Amniotic epithelial cell (primary cell): ENCODE results near the gene CACNA2D3.

Source experiments
- DNase-seq: peaks from one replicate; pipeline ENCODE4 v3.0.0-alpha.2; 2010; ENCODE audit warnings: low read depth

Gene CACNA2D3

DNA sequence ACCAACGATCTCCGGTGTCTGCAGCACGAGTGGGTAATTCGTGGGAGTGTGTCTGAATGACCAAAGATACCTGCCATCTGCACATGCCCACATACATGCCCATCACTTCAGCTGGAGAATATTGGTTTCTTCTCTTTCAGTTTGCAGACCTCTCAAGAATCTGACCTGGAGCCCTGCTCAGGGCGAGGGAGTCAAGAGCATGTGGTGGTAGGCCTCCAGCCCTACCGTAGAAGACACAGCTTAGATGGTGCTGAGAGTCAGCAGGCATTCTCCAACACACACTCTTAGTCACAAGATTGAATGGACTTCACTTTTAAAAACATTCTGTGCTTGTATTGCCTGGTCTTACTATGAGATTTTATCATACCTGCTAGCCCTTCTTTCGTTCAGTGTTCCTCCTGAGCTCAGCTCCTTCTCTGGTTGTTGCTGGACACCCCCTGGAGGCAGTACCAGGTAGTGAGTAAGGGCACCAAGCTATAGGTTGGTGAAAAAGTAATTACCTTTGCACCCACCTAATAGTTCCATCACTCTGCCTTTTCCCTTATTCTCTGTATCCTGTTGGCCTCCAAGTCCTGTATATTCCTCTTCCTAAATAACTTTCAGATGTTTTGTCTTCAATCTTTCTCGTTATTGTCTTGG is 252.0 kb downstream of the CACNA2D3 start:
- DNase-seq = no peak

DNA sequence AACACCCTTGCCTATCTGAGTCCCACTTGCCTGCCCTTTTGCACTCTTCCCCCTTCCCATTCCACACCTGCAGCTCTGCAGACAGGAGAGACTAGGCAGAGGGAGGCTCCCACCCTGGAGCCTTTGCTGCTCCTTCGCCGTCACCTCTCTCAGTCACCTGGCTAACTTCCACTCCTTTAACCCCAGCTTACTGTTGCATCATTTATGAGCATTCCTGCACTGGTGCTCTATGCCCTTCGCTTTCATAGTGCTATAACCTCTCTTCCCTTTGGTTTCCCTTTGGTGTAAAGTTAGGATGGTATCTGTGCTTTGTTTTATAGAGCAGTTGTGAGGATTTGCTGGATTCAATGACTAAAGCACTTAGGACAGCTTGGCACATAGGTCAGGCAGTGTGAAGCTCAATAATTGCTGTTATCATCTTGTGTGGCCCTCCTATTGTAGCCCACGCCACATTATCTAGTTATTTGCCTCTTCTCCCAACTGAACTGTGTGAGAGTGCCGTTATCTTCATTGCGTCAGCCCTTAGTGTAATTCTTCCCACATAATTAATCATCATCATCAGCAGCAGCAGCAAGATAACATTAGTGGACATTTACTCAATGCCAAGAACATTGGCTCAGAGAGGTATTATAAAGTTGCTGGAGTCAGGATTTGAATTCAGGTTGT is 253.9 kb downstream of the CACNA2D3 start:
- DNase-seq = no peak

DNA sequence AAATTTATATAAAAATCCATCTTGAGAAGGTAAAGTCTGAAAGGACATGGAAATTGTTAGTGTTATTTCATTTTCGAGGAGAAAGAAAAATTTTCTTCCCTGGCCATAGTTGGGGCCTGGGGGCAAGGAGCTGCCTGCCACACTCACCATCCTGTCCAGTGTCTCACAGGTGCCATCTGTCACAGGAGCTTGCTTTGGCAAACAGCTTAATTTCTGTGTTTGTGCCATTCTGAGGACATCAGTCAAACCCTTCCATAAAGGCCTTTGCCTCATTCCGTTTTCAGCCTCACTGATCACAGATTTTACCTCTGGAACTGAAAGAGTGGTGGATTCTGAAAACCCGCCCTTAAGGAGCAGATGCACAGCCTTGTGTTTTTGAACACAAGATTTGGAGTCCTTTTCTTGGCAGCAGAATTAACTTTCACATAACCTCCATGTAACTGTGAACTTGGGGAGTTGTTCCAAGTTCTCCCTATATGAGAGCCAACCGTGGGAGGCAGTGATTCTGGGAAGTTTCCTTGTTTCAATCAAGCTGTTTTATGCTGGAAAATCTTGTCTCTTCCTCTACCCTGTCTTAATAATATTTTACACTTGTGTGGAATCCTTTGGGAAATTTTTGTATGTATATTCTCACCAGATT is 254.7 kb downstream of the CACNA2D3 start:
- no peak for DNase-seq

DNA sequence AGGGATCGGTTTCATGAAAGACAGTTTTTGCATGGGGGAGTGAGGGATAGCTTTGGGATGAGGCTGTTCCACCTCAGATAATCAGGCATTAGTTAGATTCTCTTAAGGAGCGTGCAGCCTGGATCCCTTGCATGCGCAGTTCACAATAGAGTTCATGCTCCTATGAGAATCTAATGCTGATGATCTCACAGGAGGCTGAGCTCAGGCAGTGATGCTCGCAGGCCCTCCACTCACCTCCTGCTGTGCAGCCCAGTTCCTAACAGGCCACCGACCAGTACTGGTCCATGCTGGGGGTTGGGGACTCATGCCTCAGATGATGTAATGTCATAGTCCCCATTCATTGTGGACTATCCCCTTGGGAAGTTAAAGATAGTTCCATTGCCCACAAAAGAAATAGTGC is 255.8 kb downstream of the CACNA2D3 start:
- DNase-seq = no peak

DNA sequence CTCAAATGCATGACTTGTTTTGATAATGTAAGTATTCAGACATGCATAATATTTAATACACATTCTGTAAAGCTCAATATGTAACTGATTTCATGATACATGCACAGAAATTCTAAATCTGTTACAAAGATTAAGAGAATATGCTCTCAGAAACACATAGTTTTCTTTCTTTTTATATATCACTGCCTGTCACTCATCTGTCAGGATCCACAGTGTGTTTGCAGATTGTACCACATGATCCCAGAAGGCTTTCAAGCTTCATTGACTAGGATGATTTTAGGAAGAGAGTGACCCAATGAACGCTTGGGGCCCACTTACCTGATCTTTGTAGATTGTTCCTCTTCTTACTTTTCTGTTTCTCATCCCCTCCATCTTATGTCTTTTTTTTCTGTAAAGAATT is 261.9 kb downstream of the CACNA2D3 start:
- no peak for DNase-seq

DNA sequence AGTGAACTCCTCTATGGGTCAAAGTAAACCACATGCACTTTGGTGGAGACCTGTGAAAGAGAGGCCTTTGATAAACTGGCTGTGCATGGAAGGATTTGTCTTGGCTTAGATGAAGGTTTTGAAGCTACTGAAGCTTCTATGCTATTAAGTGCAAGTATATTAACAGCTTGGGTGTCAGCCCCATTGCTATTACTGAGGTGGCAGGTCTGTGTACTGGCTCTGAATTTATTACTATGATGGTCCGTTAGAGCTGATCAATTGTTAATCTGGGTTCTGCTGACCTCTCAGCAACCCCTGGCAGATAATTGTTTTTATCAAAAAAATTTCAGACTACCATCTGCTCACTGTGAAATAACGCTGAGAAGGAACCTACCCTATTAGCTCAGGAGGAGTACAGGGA is 268.2 kb downstream of the CACNA2D3 start:
- DNase-seq = no peak

DNA sequence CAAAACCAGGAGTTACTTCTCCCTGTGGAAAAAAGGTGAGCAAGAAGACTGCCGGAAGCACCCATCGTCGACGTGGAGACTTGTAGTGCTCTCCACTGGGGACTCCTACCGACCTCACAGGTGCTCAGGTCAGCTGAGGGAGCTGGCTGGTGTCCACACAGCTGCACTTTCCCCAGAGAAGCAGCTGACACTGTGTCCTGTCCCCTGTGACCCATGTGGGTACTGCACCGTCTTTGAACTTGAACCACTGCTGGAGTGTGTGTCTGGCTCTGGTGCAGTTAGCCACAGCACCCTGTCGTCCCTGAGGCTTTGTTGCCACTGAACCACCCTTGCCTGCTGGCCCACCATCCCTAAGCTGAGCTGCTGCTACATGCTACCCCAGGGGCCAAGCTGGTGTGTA is 270.8 kb downstream of the CACNA2D3 start:
- DNase-seq = no peak

DNA sequence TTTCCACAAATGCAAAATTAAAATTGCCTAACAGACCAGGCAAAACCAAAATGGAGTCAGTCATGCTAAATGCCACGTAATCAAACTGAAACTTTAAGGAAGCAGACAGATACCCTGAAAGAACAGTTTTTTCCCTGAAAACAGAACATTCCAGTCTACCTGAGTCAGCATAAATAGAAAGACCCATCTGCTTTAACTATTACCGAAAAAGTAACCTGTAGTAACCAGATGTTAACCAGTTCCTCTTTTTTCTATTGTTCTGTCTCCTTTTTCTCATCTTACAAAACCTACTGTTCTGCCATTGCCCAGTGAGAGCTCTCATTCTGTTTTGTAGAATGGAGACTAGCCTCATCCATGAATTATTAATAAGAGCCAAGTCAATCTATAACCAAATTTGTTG is 286.0 kb downstream of the CACNA2D3 start:
- DNase-seq = no peak

DNA sequence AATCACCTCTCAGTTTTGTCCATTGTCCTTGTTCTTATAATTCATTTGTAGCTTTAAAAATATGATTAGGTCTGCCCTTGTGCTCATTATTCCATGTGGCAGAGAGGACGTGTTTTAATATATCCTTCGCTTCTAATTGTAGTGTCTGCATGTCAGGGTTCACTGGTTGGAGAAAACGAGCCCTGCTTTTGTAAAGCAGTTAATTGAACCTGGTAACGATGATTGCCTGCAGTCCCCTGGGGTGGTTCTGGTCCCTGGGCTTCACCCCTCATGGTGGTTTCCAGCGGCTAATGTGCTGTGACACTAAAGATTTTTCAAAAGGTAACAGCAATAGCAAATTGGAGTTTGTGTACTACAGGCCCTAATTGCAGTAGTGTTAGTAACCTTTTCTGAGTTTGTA is 299.6 kb downstream of the CACNA2D3 start:
- no peak for DNase-seq

DNA sequence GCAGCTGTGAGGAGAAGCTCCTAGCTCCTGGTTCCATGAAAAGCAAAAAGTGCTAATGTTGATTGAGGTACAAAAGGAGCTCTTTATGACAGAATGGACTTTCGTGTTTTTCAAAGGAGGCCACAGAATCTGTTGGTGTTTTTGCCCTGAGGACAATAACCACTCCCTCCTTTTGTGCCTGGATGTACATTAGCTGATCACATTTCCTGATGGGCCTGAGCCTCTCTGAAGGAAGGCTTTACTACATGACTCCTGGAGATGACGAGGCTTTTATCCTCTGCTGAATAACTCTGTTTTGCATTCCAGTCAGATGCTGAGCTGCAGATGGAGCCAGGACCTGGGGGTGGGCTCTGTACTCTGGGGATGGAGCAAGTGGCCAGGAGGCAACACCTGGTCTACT is 301.9 kb downstream of the CACNA2D3 start:
- DNase-seq = no peak

DNA sequence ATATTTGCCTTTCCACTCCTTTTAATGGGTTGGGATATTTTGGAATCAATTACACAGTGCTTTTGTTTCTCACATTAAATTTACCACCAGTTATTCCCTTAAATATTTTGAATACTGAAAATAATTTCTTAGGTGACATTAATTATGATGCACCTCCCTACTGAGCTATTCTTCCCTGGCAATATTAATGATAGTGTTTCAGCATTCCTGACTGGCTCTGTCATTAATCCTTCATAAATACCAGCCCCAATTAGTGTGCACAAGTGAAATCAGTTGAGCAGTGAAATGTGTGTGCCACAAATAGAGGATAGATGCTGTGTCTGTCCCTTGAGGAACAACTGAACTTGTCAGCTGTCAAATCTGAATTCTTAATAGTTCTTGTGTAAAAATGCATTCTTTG is 304.0 kb downstream of the CACNA2D3 start:
- no peak for DNase-seq

DNA sequence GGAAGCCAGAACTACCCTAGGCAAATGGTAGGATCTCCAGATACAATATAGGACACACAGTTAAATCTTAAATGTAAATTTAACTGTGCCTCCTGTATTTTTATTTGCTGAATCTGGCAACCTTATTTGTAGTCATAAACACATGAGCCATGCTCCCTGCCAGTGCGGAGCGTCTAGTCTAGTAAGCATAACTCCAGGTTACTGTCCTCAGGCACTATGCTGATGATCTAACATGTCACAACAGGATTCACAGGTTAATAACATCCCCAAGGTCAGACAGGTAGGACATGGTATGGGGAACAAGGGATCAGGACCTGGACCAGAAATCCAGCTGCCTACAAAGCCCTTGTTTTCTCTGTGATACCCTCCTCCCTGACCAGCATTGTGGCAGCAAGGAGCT is 305.1 kb downstream of the CACNA2D3 start:
- no peak for DNase-seq

DNA sequence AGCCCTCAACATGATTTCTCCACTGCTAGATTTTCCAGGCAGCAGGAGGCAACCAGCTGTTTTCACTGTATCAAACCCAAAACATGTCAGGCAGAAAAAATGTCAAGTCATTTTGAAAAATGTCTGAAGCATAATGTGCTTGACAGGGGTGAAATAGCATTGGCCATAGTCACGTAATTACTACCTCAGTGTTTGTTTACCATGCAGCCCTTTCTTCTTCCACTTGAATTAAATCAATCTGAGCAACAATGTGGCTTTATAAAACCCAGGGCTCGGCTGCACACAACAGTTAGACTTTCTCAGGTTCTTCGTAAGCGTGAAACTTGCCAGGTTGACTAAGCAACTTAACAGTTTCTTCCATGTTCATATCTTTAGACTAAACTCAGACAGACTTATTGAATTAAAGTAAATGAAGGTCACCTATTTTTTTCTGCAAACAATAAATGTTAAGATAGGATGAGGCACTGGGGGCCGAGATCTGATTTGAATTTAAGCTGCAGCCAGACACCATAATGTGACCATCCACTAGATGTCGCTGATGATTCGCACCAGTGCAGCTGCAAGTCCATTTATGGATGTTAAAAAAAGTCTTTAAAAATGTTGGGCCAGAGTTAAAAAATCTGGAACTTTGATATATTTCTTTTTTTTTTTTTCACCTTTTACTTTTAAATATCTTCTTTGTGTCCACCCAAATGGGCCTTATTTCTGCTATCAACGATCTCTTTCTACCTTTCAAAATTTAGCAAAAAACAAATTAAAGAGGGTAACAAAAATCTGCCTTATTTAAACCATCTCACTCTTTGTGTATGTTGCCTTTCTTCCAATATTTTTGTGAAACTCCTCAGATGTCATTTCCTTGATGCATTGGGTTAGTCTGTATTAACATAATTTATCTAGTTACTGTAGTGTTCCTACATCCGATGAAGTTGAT is 305.9 kb downstream of the CACNA2D3 start:
- peak; percentile 51 for DNase-seq

DNA sequence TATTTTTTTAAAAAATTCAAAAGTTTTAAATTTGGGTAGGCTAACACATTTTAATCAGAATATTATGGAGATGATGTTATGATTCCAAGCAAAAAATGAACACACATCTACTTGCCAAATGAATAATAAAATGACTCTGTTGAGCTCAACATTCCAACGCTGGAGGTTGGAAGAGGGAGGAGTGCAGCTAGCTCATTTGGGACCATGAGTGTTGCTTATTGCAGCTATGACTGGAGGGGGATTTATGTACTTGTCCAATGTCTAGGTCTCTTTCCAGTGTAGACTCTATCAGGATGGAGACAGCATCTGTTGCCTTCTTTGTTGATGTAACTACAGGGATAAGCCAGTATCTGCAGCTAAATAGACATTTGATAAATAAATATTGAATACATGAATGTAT is 310.6 kb downstream of the CACNA2D3 start:
- DNase-seq = no peak

DNA sequence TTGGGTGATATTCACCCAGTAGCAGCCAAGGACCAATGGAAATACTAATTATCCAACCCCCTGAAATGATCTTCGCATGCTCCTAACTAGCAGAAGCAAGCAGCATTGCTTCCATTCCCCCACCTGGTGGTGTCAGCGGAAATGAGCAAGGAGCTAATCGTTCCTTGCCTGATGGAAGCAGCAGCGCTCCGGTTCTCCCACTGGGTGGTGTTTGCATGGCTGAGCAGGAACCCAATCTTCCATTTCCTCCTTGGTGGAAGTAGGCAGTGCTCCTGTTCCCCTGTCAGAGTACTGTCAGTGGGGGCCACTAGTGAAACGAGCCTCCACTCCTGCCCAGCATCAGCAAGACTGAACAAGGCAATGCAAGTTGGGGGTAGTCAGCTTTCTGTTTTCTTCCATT is 311.5 kb downstream of the CACNA2D3 start:
- DNase-seq = no peak

DNA sequence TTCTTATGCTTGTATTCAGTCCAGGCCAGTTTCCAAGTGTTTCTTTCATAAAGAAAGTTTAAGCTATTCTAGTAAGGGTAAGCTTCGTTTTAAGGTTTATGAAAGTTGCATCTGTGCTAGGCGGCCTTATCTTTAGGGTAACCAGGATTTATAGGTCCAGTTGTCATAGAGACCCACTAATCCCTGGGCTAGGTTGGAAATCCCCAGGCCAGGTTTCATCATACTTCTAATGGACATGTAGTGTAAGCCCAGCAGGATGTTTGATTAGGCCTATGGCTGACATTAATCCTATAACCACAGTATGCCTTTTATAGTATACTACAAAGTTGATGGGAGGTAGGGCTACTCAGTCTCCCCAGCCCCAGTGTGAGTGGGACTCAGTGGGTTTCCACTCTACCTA is 312.4 kb downstream of the CACNA2D3 start:
- DNase-seq = no peak

DNA sequence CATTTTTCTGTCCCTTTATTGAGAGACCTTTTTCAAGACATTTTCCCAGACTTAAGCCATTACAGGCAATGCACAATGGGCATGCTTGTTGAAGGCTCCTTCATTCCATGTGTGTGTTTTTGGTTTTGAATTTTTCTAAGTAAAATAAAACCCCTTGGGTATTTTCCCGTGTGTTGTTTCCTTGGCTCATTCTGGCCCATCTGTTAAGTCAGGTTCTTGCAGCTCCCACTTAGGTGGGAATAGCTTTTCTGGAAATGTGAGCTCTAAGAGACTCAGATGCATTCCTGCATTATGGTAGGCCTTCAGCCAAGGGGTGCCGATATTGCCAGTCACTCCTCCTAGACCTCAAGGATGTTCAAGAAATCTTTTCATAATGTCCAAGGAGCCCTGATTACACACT is 314.9 kb downstream of the CACNA2D3 start:
- no peak for DNase-seq

DNA sequence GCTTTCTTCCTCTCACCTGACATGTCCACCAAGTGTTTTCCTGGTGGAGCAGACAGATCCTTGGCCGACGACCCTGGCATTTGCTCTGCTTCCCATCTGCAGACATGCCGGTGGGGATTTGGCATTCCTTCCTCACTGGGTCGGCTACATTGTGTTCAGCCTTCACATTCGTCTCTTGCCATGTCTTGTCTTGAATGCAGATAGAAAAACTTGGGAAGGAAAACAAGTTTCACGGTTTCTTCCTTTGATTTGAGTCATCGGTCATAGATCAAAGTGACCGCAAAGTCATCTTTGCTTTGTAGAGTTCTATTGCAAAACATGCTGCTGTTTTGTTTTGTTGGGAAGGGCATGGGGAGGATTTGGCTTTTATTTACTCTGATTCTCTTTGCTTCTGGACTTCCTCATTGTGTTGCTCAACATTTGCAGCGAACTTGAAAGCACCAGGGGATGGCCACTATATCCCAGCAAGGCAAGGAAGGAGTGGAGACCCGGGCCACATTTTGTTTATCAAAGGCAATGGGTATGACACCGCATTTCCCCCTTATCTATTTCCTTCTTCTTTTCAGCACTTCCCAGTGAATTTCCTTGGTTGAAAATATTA is 321.3 kb downstream of the CACNA2D3 start:
- DNase-seq = no peak

DNA sequence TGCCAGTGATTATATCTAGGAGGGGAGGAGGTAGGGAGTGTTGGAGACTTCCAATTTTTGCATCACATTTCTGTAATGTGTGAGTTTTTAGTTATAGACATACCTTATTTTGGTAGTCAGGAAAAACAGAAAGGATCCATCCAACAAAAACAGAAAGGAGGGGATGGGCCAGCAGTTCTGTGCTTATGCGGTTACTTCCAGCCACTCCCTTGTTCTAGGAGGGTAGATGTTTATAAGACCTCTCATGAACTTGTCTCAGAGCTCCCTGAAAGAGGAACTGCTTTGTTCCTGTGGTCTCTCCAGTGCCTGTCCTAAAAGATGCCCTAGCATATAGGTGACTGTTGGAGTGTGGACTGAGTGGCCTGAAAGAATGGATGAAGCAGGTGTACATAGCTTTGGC is 323.3 kb downstream of the CACNA2D3 start:
- no peak for DNase-seq

DNA sequence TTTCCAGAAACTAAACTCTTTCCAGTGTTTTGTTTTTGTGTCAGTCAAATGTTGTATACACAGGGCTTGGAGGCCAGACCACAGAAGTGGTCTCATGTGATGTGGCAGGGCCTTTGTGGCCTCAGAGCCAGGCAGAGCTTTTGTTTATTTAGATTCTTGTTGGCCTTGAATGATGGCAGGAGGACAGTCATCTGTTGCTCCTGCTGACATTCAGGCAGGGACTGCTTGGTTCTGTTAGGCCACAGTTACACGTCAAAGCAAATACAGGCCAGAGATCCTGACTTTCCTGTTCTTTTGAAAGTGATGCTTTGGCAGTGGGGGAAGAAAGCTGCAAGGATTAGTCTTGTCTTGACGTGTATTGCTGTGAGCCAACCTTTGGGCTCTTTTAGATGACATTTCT is 325.1 kb downstream of the CACNA2D3 start:
- DNase-seq = no peak

DNA sequence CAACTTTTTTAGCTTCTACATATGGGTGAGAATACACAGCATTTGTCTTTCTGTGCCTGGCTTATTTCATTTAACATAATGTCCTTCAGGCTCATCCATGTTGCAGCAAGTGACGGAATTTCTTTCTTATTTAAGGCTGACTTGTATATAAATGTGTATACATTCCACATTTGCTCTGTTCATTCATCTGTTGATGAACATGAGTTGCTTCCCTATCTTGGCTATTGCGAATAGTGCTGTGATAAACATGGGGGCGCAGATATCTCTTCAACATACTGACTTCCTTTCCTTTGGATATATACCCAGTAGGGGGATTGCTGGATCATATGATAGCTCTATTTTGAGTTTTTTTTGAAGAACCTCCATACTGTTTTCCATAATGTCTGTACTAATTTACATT is 332.5 kb downstream of the CACNA2D3 start:
- no peak for DNase-seq

DNA sequence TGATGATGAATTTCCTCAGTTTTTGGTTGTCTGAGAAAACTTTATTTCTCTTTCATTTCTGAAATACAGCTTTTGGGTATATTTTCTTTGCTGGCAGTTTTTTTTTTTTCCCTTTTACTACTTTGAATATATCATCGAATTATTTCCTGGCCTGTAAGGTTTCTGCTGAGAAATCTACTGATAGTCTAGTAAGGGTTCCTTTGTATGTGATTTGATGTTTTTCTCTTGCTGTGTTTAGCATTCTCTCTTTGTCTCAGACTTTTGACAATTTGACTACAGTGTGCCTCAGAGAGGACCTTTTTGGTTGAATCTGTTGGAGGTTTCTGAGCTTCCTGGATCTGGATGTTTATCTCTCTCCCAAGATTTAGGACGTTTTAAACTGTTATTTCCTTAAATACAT is 336.0 kb downstream of the CACNA2D3 start:
- DNase-seq = no peak
